PC-9 (cell line): Measurements from ENCODE around the gene RICTOR. TPM values are rescaled to one million over a fixed set of nuclear protein-coding genes. Genes with fewer than 3 reads are reported as not detected.

Source experiments
- BruUV-seq: library from RNA; stranded (reverse); fragments of 400-500 nt; replicated peaks from 2 replicates; lab custom pipeline; 2021; lab: Mats Ljungman, UMichigan
- CTCF ChIA-PET: fragments of 300-600 bp; sonication (Branson Sonifier 250); formaldehyde crosslinking; loops from one replicate; lab custom pipeline; 2022; ENCODE audit warnings: antibody characterized with exemption; lab: Charles Lee
- POLR2A ChIA-PET: fragments of 300-600 bp; sonication (Branson Sonifier 250); formaldehyde crosslinking; loops from one replicate; lab custom pipeline; 2022; ENCODE audit warnings: antibody characterized with exemption; ENCODE audit not compliant: unreplicated experiment; lab: Charles Lee
- DNase-seq, 2 experiments: peaks; one replicate each; pipeline versions ENCODE4 v3.0.0 to v3.0.0-alpha.2; 2015 to 2022; ENCODE audit warnings: mixed read lengths in 1 of 2
- H2AFZ ChIP-seq: fragments of 200-600 bp; sonication (generic); 2 replicates; pipeline ENCODE4 v1.8.1; 2017; ENCODE audit warnings: antibody characterized with exemption
- H3F3A ChIP-seq: fragments of 200-600 bp; sonication (generic); 2 replicates; pipeline ENCODE4 v1.8.1; 2017; ENCODE audit warnings: antibody characterized with exemption, mild to moderate bottlenecking, low read depth; ENCODE audit not compliant: insufficient read depth
- H3K27ac ChIP-seq: fragments of 200-600 bp; sonication (generic); 2 replicates; pipeline ENCODE4 v1.6.1; 2016; ENCODE audit warnings: mixed run types
- H3K27me3 ChIP-seq: fragments of 200-600 bp; sonication (generic); 2 replicates; pipeline ENCODE4 v1.6.1; 2016; ENCODE audit warnings: low read depth, mixed run types; ENCODE audit not compliant: insufficient read depth
- H3K36me3 ChIP-seq: fragments of 200-600 bp; sonication (generic); 2 replicates; pipeline ENCODE4 v1.6.1; 2016; ENCODE audit warnings: low read depth, mixed run types
- H3K4me1 ChIP-seq: fragments of 200-600 bp; sonication (generic); replicated peaks from 2 replicates; pipeline ENCODE4 v1.6.1; 2016; ENCODE audit warnings: mixed run types; ENCODE audit not compliant: insufficient read depth
- H3K4me2 ChIP-seq: fragments of 200-600 bp; sonication (generic); 2 replicates; pipeline ENCODE4 v1.6.1; 2017; ENCODE audit warnings: mixed run types
- H3K4me3 ChIP-seq: fragments of 200-600 bp; sonication (generic); 2 replicates; pipeline ENCODE4 v1.6.1; 2016; ENCODE audit warnings: mixed run types
- H3K79me2 ChIP-seq: fragments of 200-600 bp; sonication (generic); 2 replicates; pipeline ENCODE4 v1.6.1; 2017; ENCODE audit warnings: low read depth, mixed run types
- H3K9me2 ChIP-seq: fragments of 200-600 bp; sonication (generic); 2 replicates; pipeline ENCODE4 v1.8.1; 2017; ENCODE audit warnings: mild to moderate bottlenecking; ENCODE audit not compliant: insufficient read depth
- H3K9me3 ChIP-seq: fragments of 200-600 bp; sonication (generic); 2 replicates; pipeline ENCODE4 v1.8.1; 2016; ENCODE audit warnings: low read depth; ENCODE audit not compliant: insufficient read depth
- H4K20me1 ChIP-seq: fragments of 200-600 bp; sonication (generic); 2 replicates; pipeline ENCODE4 v1.8.1; 2017; ENCODE audit not compliant: insufficient read depth
- CTCF ChIP-seq: fragments of 200-600 bp; sonication (generic); conservative IDR thresholded peaks from 2 replicates; pipeline ENCODE4 v1.6.1; 2017; ENCODE audit warnings: mixed run types, antibody characterized with exemption, mild to moderate bottlenecking, moderate library complexity
- EZH2 ChIP-seq: fragments of 200-600 bp; sonication (generic); IDR thresholded peaks from 2 replicates; pipeline ENCODE4 v1.8.0; 2017; ENCODE audit warnings: antibody characterized with exemption, low read depth
- intact Hi-C: fragments of 100-400 bp; cut with micrococcal nuclease; formaldehyde crosslinking; loops from one replicate; pipeline ENCODE4 v1.10.0; 2022; ENCODE audit not compliant: unreplicated experiment
- total RNA-seq: library from RNA; stranded (reverse); gene quantifications from 2 replicates; pipeline ENCODE4 v1.2.3, GENCODE V29; 2021

RICTOR gene
- total RNA-seq, 1 experiment from 2014 or later = 103 TPM

GRCh38 chr5:39104221-39104620, 30.0 kb upstream of the RICTOR start:
- CTCF ChIA-PET = interaction anchor here (0.9 kb wide), 1 partner anchor 113 kb away, joined by 4 read pairs; no protein-coding TSS in a partner anchor
- no TSS peak for BruUV-seq
- H2AFZ ChIP-seq = no peak overlapping the region

GRCh38 chr5:39102684-39103155, 28.5 kb upstream of the RICTOR start:
- Histone ChIP-seq H3F3A (peaks cover 43% of the 10 kb centered on the region), H3K36me3 (no peaks in the 10 kb centered on the region), H3K9me2 (no peaks in the 10 kb centered on the region), H3K4me2 (peak overlapping the region; percentile 77), H3K27ac (peak overlapping the region; percentile 98), H3K4me1 (peaks cover 60% of the 10 kb centered on the region), H3K9me3 (no peaks in the 10 kb centered on the region), H4K20me1 (no peaks in the 10 kb centered on the region), H3K27me3 (no peaks in the 10 kb centered on the region), H3K79me2 (no peaks in the 10 kb centered on the region), H2AFZ (no peak overlapping the region), H3K4me3 (peak overlapping the region; percentile 3; the same call in 1 of the 2 replicates)
- ChIA-PET CTCF (interaction anchor here (1.0 kb wide), 1 partner anchor 26 kb away, joined by 3 read pairs; no protein-coding TSS in a partner anchor), POLR2A (no interaction called here)
- no peak for DNase-seq
- TF ChIP-seq CTCF (no peak), EZH2 (no peak)
- intact Hi-C loops = loop anchor here (5.0 kb wide), 1 partner anchor 505 kb away; no protein-coding TSS in a partner anchor
- no TSS peak for BruUV-seq

More at GRCh38 chr5:39104221-39104620, 30.0 kb upstream of the RICTOR start:
- Histone ChIP-seq H3K9me2 (no peaks in the 10 kb centered on the region), H3K4me3 (no peak overlapping the region), H3K36me3 (no peaks in the 10 kb centered on the region), H3K9me3 (no peaks in the 10 kb centered on the region), H3K79me2 (no peaks in the 10 kb centered on the region), H3K27me3 (no peaks in the 10 kb centered on the region), H3K4me1 (peaks cover 51% of the 10 kb centered on the region), H3K4me2 (no peak overlapping the region), H3F3A (peaks cover 40% of the 10 kb centered on the region), H3K27ac (peak overlapping the region; percentile 98; the same call in 1 of the 2 replicates), H4K20me1 (no peaks in the 10 kb centered on the region)
- intact Hi-C loops = loop anchor here (5.0 kb wide), 1 partner anchor 507 kb away; no protein-coding TSS in a partner anchor
- TF ChIP-seq EZH2 (no peak), CTCF (no peak)
- no peak for DNase-seq
- POLR2A ChIA-PET = no interaction called here

- no peaks in the 10 kb centered on the region for H3K27me3 ChIP-seq
- intact Hi-C loops = loop anchor here (1.0 to 5.0 kb wide), 6 partner anchors 9 to 504 kb away; no protein-coding TSS in a partner anchor
- H3K4me2 ChIP-seq = peak overlapping the region; percentile 78
- no peaks in the 10 kb centered on the region for H3K9me2 ChIP-seq
- BruUV-seq = TSS peak; percentile 91
- no peaks in the 10 kb centered on the region for H3K36me3 ChIP-seq
- H3F3A ChIP-seq = peaks cover 43% of the 10 kb centered on the region
- H3K9me3 ChIP-seq = no peaks in the 10 kb centered on the region
- CTCF ChIA-PET = interaction anchor here (0.6 to 1.2 kb wide), 2 partner anchors 20 to 279 kb away, joined by 5 to 22 read pairs; no protein-coding TSS in a partner anchor
- no peaks in the 10 kb centered on the region for H4K20me1 ChIP-seq
- POLR2A ChIA-PET = interaction anchor here (0.5 to 0.7 kb wide), 5 partner anchors 12 to 1734 kb away, joined by 3 to 7 read pairs (median 5); partner anchors contain the start of gene RPL37
- TF ChIP-seq CTCF (no peak), EZH2 (no peak)
- peak overlapping the region; percentile 98 for H3K27ac ChIP-seq
- H3K4me3 ChIP-seq = peak overlapping the region; percentile 41; the same call in 1 of the 2 replicates
- no peaks in the 10 kb centered on the region for H3K79me2 ChIP-seq
- H3K4me1 ChIP-seq = peaks cover 60% of the 10 kb centered on the region
- peak overlapping the region; percentile 32; the same call in 1 of the 2 replicates for H2AFZ ChIP-seq
- peak; percentile 96 to 100 for DNase-seq
These were observed 26.7 kb upstream of the RICTOR start for GRCh38 chr5:39100851-39101396.
